BLaER1 treated with 17β-estradiol and CSF1 and Interleukin-3, amounts not matched to agents 10 nM and 100 nM (cell line): ENCODE results near the gene ATIC.

Experiments used
- H3K27ac ChIP-seq, 11 experiments: shearing (Covaris generic); formaldehyde crosslinking; 2 replicates each; pipeline ENCODE4 v1.8.1; 2022
- H3K27me3 ChIP-seq, 11 experiments: shearing (Covaris generic); formaldehyde crosslinking; 2 replicates each; pipeline ENCODE4 v1.8.1; 2022
- H3K36me3 ChIP-seq, 11 experiments: shearing (Covaris generic); formaldehyde crosslinking; 2 replicates each; pipeline ENCODE4 v1.8.1; 2022
- H3K4me1 ChIP-seq, 10 experiments: shearing (Covaris generic); formaldehyde crosslinking; 2 replicates each; pipeline ENCODE4 v1.8.1; 2022
- H3K4me2 ChIP-seq, 11 experiments: shearing (Covaris generic); formaldehyde crosslinking; 2 replicates each; pipeline ENCODE4 v1.8.1; 2022
- H3K4me3 ChIP-seq, 10 experiments: shearing (Covaris generic); formaldehyde crosslinking; 2 replicates each; pipeline ENCODE4 v1.8.1; 2022
- H3K9ac ChIP-seq, 11 experiments: shearing (Covaris generic); formaldehyde crosslinking; 2 replicates each; pipeline ENCODE4 v1.8.1; 2022
- H3K9me3 ChIP-seq, 11 experiments: shearing (Covaris generic); formaldehyde crosslinking; replicated peaks in 1 of 11; 2 replicates each; pipeline ENCODE4 v1.8.1; 2022
- H4K20me1 ChIP-seq, 11 experiments: shearing (Covaris generic); formaldehyde crosslinking; 2 replicates each; pipeline ENCODE4 v1.8.1; 2022
- Cebpa-rat ChIP-seq, 11 experiments: shearing (Covaris generic); IDR thresholded peaks; 2 replicates each; pipeline ENCODE4 v1.8.1; 2022

ATIC gene

DNA sequence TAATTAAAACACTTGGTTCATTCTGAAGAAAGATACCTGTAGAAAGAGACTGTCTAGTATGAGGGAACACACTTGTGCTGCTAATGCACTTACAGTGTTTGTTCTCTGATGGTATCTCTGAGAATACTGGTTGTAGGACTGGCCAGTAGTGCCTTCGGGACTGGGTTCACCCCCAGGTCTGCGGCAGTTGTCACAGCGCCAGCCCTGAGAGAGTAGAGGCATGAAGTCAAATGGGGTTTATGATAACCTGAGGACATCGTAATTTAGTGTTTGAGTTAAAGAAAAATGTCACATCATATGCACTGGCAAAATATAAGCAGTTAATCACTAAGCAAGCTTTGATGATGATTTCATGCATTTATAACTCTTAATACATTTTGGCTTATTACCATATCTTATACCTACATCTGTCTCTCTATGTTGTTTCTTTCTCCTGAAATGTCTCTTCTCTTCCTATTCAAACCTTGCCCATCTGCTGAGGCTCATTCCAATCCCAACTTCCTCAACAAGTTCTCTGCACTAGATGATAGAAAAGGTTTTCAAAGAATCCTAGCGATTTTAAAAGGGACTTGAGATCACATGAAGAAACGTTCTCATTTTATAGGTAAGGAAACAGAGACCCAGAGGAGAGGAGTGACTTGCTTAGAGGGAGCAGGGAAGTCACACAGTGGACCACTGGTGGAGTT lies 50.2 kb downstream of the ATIC start:
- Histone ChIP-seq H3K9me3 (no peaks in the 10 kb centered on the region), H3K9ac (no peak overlapping the region), H3K27ac (no peak overlapping the region), H3K4me2 (no peak overlapping the region), H3K27me3 (no peaks in the 10 kb centered on the region), H4K20me1 (peaks cover 0 to 71% (median 0%) of the 10 kb centered on the region in 11 experiments; a peak in 6 of 22 replicates), H3K4me1 (0 out of 20 replicates have a peak, but pooled peaks cover 0 to 5% (median 0%) of the 10 kb centered on the region in 10 experiments), H3K36me3 (peaks cover 31 to 88% (median 80%) of the 10 kb centered on the region in 11 experiments), H3K4me3 (no peak overlapping the region)
- no peak for TF ChIP-seq Cebpa-rat (IDR thresholded peaks at IDR 0.05)

DNA sequence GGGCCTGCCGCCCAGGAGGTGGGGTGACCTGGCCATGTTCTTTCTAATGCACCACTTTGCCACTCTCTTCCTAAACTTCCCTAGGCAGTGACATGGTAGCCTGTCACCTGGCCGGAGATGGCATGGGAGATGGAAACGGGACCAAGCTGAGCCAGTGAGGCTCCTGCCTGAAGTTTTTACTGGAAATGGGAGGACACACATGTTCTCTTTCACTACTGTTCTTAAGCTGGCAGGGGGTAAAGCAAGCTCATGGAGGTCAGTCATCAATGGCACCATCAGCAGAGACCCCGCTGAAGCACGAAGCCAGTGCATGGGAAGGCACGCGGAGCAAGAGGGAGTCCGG lies 50.7 kb downstream of the ATIC start:
- H3K4me2 ChIP-seq: no peak overlapping the region
- no peak for TF ChIP-seq Cebpa-rat (IDR thresholded peaks at IDR 0.05)
- H3K27ac ChIP-seq: no peak overlapping the region
- no peaks in the 10 kb centered on the region for H3K27me3 ChIP-seq
- H3K4me3 ChIP-seq: no peak overlapping the region
- H4K20me1 ChIP-seq: peaks cover 0 to 72% (median 0%) of the 10 kb centered on the region in 11 experiments; a peak in 6 of 22 replicates
- peaks cover 31 to 89% (median 81%) of the 10 kb centered on the region in 11 experiments for H3K36me3 ChIP-seq
- H3K9ac ChIP-seq: no peak overlapping the region
- H3K9me3 ChIP-seq: no peaks in the 10 kb centered on the region
- H3K4me1 ChIP-seq: 0 out of 20 replicates have a peak, but pooled peaks cover 0 to 5% (median 0%) of the 10 kb centered on the region in 10 experiments

- H3K27me3 ChIP-seq: no peaks in the 10 kb centered on the region
- H3K4me2 ChIP-seq: no peak overlapping the region
- H3K27ac ChIP-seq: no peak overlapping the region
- 0 out of 20 replicates have a peak, but pooled peaks cover 0 to 5% (median 0%) of the 10 kb centered on the region in 10 experiments for H3K4me1 ChIP-seq
- peaks cover 35 to 95% (median 86%) of the 10 kb centered on the region in 11 experiments for H3K36me3 ChIP-seq
- H3K9me3 ChIP-seq: no peaks in the 10 kb centered on the region
- H4K20me1 ChIP-seq: peaks cover 0 to 77% (median 0%) of the 10 kb centered on the region in 11 experiments; a peak in 6 of 22 replicates
- no peak overlapping the region for H3K4me3 ChIP-seq
- TF ChIP-seq Cebpa-rat (IDR thresholded peaks at IDR 0.05): no peak
- no peak overlapping the region for H3K9ac ChIP-seq
These were observed 51.2 kb downstream of the ATIC start for GRCh38 chr2:215363039-215363438.

GRCh38 chr2:215363461-215364156 lies 51.8 kb downstream of the ATIC start:
- peaks cover 0 to 79% (median 0%) of the 10 kb centered on the region in 11 experiments; a peak in 6 of 22 replicates for H4K20me1 ChIP-seq
- no peak overlapping the region for H3K4me2 ChIP-seq
- no peak for TF ChIP-seq Cebpa-rat (IDR thresholded peaks at IDR 0.05)
- H3K9ac ChIP-seq: no peak overlapping the region
- H3K36me3 ChIP-seq: peaks cover 35 to 100% (median 89%) of the 10 kb centered on the region in 11 experiments
- H3K4me1 ChIP-seq: 0 out of 20 replicates have a peak, but pooled peaks cover 0 to 5% (median 0%) of the 10 kb centered on the region in 10 experiments
- H3K27ac ChIP-seq: no peak overlapping the region
- no peaks in the 10 kb centered on the region for H3K27me3 ChIP-seq
- H3K9me3 ChIP-seq: no peaks in the 10 kb centered on the region
- H3K4me3 ChIP-seq: no peak overlapping the region

- Histone ChIP-seq H4K20me1 (peaks cover 0 to 79% (median 0%) of the 10 kb centered on the region in 11 experiments; a peak in 6 of 22 replicates), H3K36me3 (peaks cover 35 to 100% (median 88%) of the 10 kb centered on the region in 11 experiments), H3K4me2 (no peak overlapping the region), H3K9me3 (no peaks in the 10 kb centered on the region), H3K27me3 (no peaks in the 10 kb centered on the region), H3K9ac (no peak overlapping the region), H3K4me3 (no peak overlapping the region), H3K27ac (no peak overlapping the region), H3K4me1 (0 out of 20 replicates have a peak, but pooled peaks cover 0 to 5% (median 0%) of the 10 kb centered on the region in 10 experiments)
- TF ChIP-seq Cebpa-rat (IDR thresholded peaks at IDR 0.05): no peak
These were observed 52.6 kb downstream of the ATIC start for GRCh38 chr2:215364157-215365155.

DNA sequence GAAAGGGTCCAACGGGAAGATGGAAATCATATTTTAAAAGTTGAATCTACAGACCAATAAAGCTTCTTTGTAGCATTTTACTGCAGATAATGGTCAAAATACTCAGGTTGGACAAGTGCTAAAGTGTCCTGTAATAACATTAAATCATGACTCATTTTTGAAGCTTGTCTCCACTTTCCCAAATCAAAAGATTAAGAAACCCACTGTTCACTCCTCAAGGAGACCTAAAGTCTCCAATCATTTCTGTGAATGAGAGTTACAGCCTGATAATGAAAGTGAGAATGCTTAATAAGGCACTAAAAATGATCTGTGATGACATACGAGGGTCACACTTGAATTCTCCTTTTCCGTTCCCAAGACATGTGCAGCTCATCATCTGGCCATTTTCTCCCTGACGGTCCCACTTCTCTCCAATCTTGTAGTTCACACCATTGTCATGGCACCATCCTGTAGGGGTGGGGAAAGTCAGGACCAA lies 53.4 kb downstream of the ATIC start:
- H3K36me3 ChIP-seq: peaks cover 31 to 100% (median 88%) of the 10 kb centered on the region in 11 experiments
- H3K27ac ChIP-seq: no peak overlapping the region
- no peak for TF ChIP-seq Cebpa-rat (IDR thresholded peaks at IDR 0.05)
- no peaks in the 10 kb centered on the region for H3K9me3 ChIP-seq
- no peak overlapping the region for H3K4me2 ChIP-seq
- H3K4me1 ChIP-seq: 0 out of 20 replicates have a peak, but pooled peaks cover 0 to 5% (median 0%) of the 10 kb centered on the region in 10 experiments
- no peak overlapping the region for H3K4me3 ChIP-seq
- H3K27me3 ChIP-seq: no peaks in the 10 kb centered on the region
- H4K20me1 ChIP-seq: peaks cover 0 to 85% (median 0%) of the 10 kb centered on the region in 11 experiments; a peak in 6 of 22 replicates
- no peak overlapping the region for H3K9ac ChIP-seq

- Histone ChIP-seq H3K4me1 (0 out of 20 replicates have a peak, but pooled peaks cover 0 to 5% (median 0%) of the 10 kb centered on the region in 10 experiments), H3K4me3 (no peak overlapping the region), H3K9ac (no peak overlapping the region), H4K20me1 (peaks cover 0 to 91% (median 0%) of the 10 kb centered on the region in 11 experiments; a peak in 6 of 22 replicates), H3K36me3 (peaks cover 31 to 100% (median 82%) of the 10 kb centered on the region in 11 experiments), H3K9me3 (no peaks in the 10 kb centered on the region), H3K4me2 (no peak overlapping the region), H3K27me3 (no peaks in the 10 kb centered on the region), H3K27ac (no peak overlapping the region)
- no peak for TF ChIP-seq Cebpa-rat (IDR thresholded peaks at IDR 0.05)
These were observed 54.7 kb downstream of the ATIC start for GRCh38 chr2:215366440-215367032.
